A549 (cell line): Measurements from ENCODE around the gene HERC2. TPM values are rescaled to one million over a fixed set of nuclear protein-coding genes. Genes with fewer than 3 reads are reported as not detected.

Experiments
- ATAC-seq, 2 experiments: fragments of 200-7000 bp in 1 of 2; fragments of >200 bp in 1 of 2; cut with Nextera tagmentation in 1 of 2; cut with Tn5 transposase in 1 of 2; 3 replicates each; pipeline versions ENCODE4 v1.8.0 to v1.9.1; 2018 to 2020; ENCODE audit warnings: mild to moderate bottlenecking in 1 of 2, moderate library complexity in 1 of 2
- CTCF ChIA-PET: fragments of 300-600 bp; sonication (Branson Sonifier 250); formaldehyde crosslinking; extraction: SDS; loops from one replicate; lab custom pipeline; 2021; ENCODE audit warnings: antibody characterized with exemption, inconsistent platforms; lab: Yijun Ruan, JAX
- POLR2A ChIA-PET: fragments of 350-600 bp; formaldehyde crosslinking; extraction: SDS; loops from one replicate; lab custom pipeline; 2021; ENCODE audit warnings: antibody characterized with exemption, inconsistent platforms; lab: Yijun Ruan, JAX
- DNase-seq, 2 experiments: peaks; one replicate each; pipeline versions ENCODE4 v3.0.0 to v3.0.0-alpha.2; 2011 to 2016; ENCODE audit warnings: low read depth in 1 of 2, low spot score in 1 of 2
- FAIRE-seq: peaks from 2 replicates; lab custom pipeline; 2011; peaks lifted over from hg19 to GRCh38; lab: Jason Lieb, UNC
- H3K27ac ChIP-seq, 2 experiments: fragments of >200 bp; sonication (Bioruptor Twin); formaldehyde crosslinking; 3 replicates each; pipeline ENCODE4 v1.5.1; 2016 to 2017
- H3K4me1 ChIP-seq: fragments of >200 bp; sonication (Bioruptor Twin); formaldehyde crosslinking; 3 replicates; pipeline ENCODE4 v1.6.1; 2016
- H3K4me2 ChIP-seq: fragments of >200 bp; sonication (Bioruptor Twin); formaldehyde crosslinking; 3 replicates; pipeline ENCODE4 v1.6.1; 2016
- H3K4me3 ChIP-seq: fragments of >200 bp; sonication (Bioruptor Twin); formaldehyde crosslinking; 3 replicates; pipeline ENCODE4 v1.5.1; 2016
- H3K9me3 ChIP-seq: fragments of >200 bp; sonication (Bioruptor Twin); formaldehyde crosslinking; 3 replicates; pipeline ENCODE4 v1.6.1; 2016
- BCL3 ChIP-seq: fragments of >200 bp; sonication (Bioruptor Twin); formaldehyde crosslinking; IDR thresholded peaks from 3 replicates; pipeline ENCODE4 v1.6.1; 2016
- BHLHE40 ChIP-seq: IDR thresholded peaks from 2 replicates; pipeline ENCODE4 v1.6.1; 2012; ENCODE audit warnings: low read depth, low read length, inconsistent platforms
- CBX2 ChIP-seq: fragments of 200-600 bp; sonication (generic); IDR thresholded peaks from 2 replicates; pipeline ENCODE4 v1.6.1; 2016; ENCODE audit warnings: low read depth, mild to moderate bottlenecking, borderline replicate concordance
- CHD4 ChIP-seq: fragments of 200-600 bp; sonication (generic); IDR thresholded peaks from 2 replicates; pipeline ENCODE4 v1.6.1; 2016; ENCODE audit warnings: antibody characterized with exemption, mild to moderate bottlenecking, borderline replicate concordance
- EHF ChIP-seq: fragments of 250-450 bp; sonication (Bioruptor Pico); IDR thresholded peaks from 2 replicates; pipeline ENCODE4 v1.5.0; 2020; ENCODE audit warnings: mild to moderate bottlenecking
- EHMT2 ChIP-seq: fragments of 200-600 bp; sonication (generic); IDR thresholded peaks from 2 replicates; pipeline ENCODE4 v1.6.1; 2016; ENCODE audit warnings: antibody characterized with exemption, low read depth, mild to moderate bottlenecking, moderate library complexity
- EP300 ChIP-seq, 2 experiments: fragments of >200 bp; sonication (Bioruptor Twin); formaldehyde crosslinking; IDR thresholded peaks; 2 replicates in 1 of 2; 3 replicates in 1 of 2; pipeline ENCODE4 v1.6.1; 2016 to 2017
- FOSL2 ChIP-seq, 2 experiments: fragments of 450-650 bp in 1 of 2; fragments of >200 bp in 1 of 2; sonication (Bioruptor Twin) in 1 of 2; formaldehyde crosslinking; IDR thresholded peaks; 2 replicates each; pipeline versions ENCODE4 v1.5.0 to v1.6.1; 2016 to 2020; ENCODE audit warnings: mild to moderate bottlenecking in 1 of 2, moderate library complexity in 1 of 2
- GATA3 ChIP-seq: IDR thresholded peaks from 2 replicates; pipeline ENCODE4 v1.6.1; 2012; ENCODE audit warnings: borderline replicate concordance
- HES2 ChIP-seq: fragments of >200 bp; sonication (Bioruptor Twin); formaldehyde crosslinking; IDR thresholded peaks from 2 replicates; pipeline ENCODE4 v1.6.1; 2016
- HOXB5 ChIP-seq: fragments of 250-450 bp; sonication (Bioruptor Pico); IDR thresholded peaks from 2 replicates; pipeline ENCODE4 v1.5.0; 2020; ENCODE audit warnings: mild to moderate bottlenecking, moderate library complexity
- MAFK ChIP-seq: fragments of 450-650 bp; IDR thresholded peaks from 2 replicates; pipeline ENCODE4 v1.6.1; 2014; ENCODE audit not compliant: partially characterized antibody
- POLR2A ChIP-seq: IDR thresholded peaks from 2 replicates; pipeline ENCODE4 v1.6.1; 2012; ENCODE audit warnings: mild to moderate bottlenecking, low read length
- POLR2AphosphoS2 ChIP-seq: conservative IDR thresholded peaks from 2 replicates; pipeline ENCODE4 v1.6.1; 2012; ENCODE audit warnings: low read length, improper control_type of control experiment, inconsistent platforms
- RARB ChIP-seq: fragments of 250-450 bp; sonication (Bioruptor Pico); IDR thresholded peaks from 2 replicates; pipeline ENCODE4 v1.8.0; 2021; ENCODE audit warnings: mild to moderate bottlenecking, moderate library complexity
- TFCP2L1 ChIP-seq: fragments of 250-450 bp; sonication (Bioruptor Pico); IDR thresholded peaks from 2 replicates; pipeline ENCODE4 v1.5.0; 2021; ENCODE audit warnings: mild to moderate bottlenecking
- ZFP36 ChIP-seq: fragments of 450-650 bp; IDR thresholded peaks from 2 replicates; pipeline ENCODE4 v1.6.1; 2014; ENCODE audit warnings: borderline replicate concordance; ENCODE audit not compliant: partially characterized antibody
- WGBS: methylation state at CpG from one replicate; pipeline ENCODE4 v1.1.6; 2017; ENCODE audit errors: missing lambda C conversion rate; 5-methylcytosine and 5-hydroxymethylcytosine counted together
- polyA plus RNA-seq, 4 experiments: library from polyadenylated mRNA; depleted of rRNA in 3 of 4; stranded (reverse); fragments of >200 nt; fragmentation: RNase III in 1 of 4; extraction: RNeasy Plus Mini Kit Qiagen cat#74134 plus additional on column Dnase treatment in 1 of 4; gene quantifications; 2 replicates in 3 of 4; 3 replicates in 1 of 4; pipeline ENCODE4 v1.2.3, GENCODE V29; 2011 to 2017
- TF ChIP-seq, protein P1 (sequence below): fragments of 250-450 bp; sonication (Bioruptor Pico); IDR thresholded peaks from 2 replicates; pipeline ENCODE4 v1.5.0; 2021; ENCODE audit warnings: mild to moderate bottlenecking, moderate library complexity, borderline replicate concordance
- TF ChIP-seq, protein P2 (sequence below): fragments of >200 bp; sonication (Bioruptor Twin); formaldehyde crosslinking; IDR thresholded peaks from 3 replicates; pipeline ENCODE4 v1.5.1; 2016
- TF ChIP-seq, protein P3 (sequence below): fragments of 250-450 bp; sonication (Bioruptor Pico); IDR thresholded peaks from 2 replicates; pipeline ENCODE4 v1.5.0; 2020; ENCODE audit warnings: low read depth, mild to moderate bottlenecking, moderate library complexity

HERC2 gene
- polyA plus RNA-seq, 2 of the 4 experiments (the other 2 are of a cell fraction): 31.4 to 32.8 TPM

- TF ChIP-seq EHF (CRISPR knock-in tag) (no peak), MAFK (no peak), GATA3 (no peak), EHMT2 (no peak), FOSL2 (IDR thresholded peaks at IDR 0.05) (no peak), FOSL2 (CRISPR knock-in tag; IDR thresholded peaks at IDR 0.05) (no peak)
Measured at GRCh38 chr15:28106294-28107110, 215.5 kb downstream of the HERC2 start (continued).

- Histone ChIP-seq H3K27ac (no peak overlapping the region), H3K4me2 (peak overlapping the region; percentile 94), H3K4me3 (no peak overlapping the region; the same call in 2 of the 3 replicates), H3K4me1 (no peaks in the 10 kb centered on the region; the same call in 2 of the 3 replicates), H3K9me3 (no peaks in the 10 kb centered on the region)
- ChIA-PET CTCF (no interaction called here), POLR2A (no interaction called here)
- FAIRE-seq (no peak), ATAC-seq (no peak), DNase-seq (no peak)
- TF ChIP-seq GATA3: no peak
- 0 out of 2 replicates have a peak, but pooled peaks have one; percentile 16 for TF ChIP-seq POLR2A
- TF ChIP-seq, protein P1, sequence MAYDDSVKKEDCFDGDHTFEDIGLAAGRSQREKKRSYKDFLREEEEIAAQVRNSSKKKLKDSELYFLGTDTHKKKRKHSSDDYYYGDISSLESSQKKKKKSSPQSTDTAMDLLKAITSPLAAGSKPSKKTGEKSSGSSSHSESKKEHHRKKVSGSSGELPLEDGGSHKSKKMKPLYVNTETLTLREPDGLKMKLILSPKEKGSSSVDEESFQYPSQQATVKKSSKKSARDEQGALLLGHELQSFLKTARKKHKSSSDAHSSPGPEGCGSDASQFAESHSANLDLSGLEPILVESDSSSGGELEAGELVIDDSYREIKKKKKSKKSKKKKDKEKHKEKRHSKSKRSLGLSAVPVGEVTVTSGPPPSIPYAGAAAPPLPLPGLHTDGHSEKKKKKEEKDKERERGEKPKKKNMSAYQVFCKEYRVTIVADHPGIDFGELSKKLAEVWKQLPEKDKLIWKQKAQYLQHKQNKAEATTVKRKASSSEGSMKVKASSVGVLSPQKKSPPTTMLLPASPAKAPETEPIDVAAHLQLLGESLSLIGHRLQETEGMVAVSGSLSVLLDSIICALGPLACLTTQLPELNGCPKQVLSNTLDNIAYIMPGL (CRISPR knock-in tag): no peak
- WGBS: 89% methylated on average over 5 of the region's 5 CpGs
Measured at GRCh38 chr15:28105793-28106192, 216.2 kb downstream of the HERC2 start.

GRCh38 chr15:28105224-28105791 lies 216.7 kb downstream of the HERC2 start:
- no peak overlapping the region for H3K27ac ChIP-seq
- ChIA-PET CTCF (no interaction called here), POLR2A (no interaction called here)
- H3K4me3 ChIP-seq: no peak overlapping the region
- no peaks in the 10 kb centered on the region for H3K9me3 ChIP-seq
- FAIRE-seq (no peak), ATAC-seq (no peak), DNase-seq (no peak)
- TF ChIP-seq HES2 (no peak), CHD4 (no peak), RARB (CRISPR knock-in tag) (no peak), ZFP36 (no peak), POLR2AphosphoS2 (no peak), HOXB5 (CRISPR knock-in tag) (no peak), BHLHE40 (no peak), TFCP2L1 (CRISPR knock-in tag) (no peak), CBX2 (no peak), BCL3 (no peak), EP300 (IDR thresholded peaks at IDR 0.05) (no peak)
- TF ChIP-seq, protein P2, sequence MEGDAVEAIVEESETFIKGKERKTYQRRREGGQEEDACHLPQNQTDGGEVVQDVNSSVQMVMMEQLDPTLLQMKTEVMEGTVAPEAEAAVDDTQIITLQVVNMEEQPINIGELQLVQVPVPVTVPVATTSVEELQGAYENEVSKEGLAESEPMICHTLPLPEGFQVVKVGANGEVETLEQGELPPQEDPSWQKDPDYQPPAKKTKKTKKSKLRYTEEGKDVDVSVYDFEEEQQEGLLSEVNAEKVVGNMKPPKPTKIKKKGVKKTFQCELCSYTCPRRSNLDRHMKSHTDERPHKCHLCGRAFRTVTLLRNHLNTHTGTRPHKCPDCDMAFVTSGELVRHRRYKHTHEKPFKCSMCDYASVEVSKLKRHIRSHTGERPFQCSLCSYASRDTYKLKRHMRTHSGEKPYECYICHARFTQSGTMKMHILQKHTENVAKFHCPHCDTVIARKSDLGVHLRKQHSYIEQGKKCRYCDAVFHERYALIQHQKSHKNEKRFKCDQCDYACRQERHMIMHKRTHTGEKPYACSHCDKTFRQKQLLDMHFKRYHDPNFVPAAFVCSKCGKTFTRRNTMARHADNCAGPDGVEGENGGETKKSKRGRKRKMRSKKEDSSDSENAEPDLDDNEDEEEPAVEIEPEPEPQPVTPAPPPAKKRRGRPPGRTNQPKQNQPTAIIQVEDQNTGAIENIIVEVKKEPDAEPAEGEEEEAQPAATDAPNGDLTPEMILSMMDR: no peak
- TF ChIP-seq, protein P1 (CRISPR knock-in tag): no peak
- TF ChIP-seq, protein P3, sequence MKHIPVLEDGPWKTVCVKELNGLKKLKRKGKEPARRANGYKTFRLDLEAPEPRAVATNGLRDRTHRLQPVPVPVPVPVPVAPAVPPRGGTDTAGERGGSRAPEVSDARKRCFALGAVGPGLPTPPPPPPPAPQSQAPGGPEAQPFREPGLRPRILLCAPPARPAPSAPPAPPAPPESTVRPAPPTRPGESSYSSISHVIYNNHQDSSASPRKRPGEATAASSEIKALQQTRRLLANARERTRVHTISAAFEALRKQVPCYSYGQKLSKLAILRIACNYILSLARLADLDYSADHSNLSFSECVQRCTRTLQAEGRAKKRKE: no peak
- no peaks in the 10 kb centered on the region; the same call in 2 of the 3 replicates for H3K4me1 ChIP-seq
- 79% methylated on average over 7 of the region's 9 CpGs for WGBS
- no peak overlapping the region for H3K4me2 ChIP-seq
